ENCODE data around the gene ZNF747.

- TF ChIP-seq ISL1 (CRISPR knock-in tag; IDR thresholded peaks at IDR 0.05) (no peak), POU6F1 (CRISPR knock-in tag; IDR thresholded peaks at IDR 0.05; ENCODE audit: borderline replicate concordance, low read depth) (no peak), PATZ1 (CRISPR knock-in tag; IDR thresholded peaks at IDR 0.05; ENCODE audit: borderline replicate concordance) (no peak), ZFP30 (CRISPR knock-in tag; IDR thresholded peaks at IDR 0.05) (no peak), ESRRG (CRISPR knock-in tag; IDR thresholded peaks at IDR 0.05) (no peak), ZFP3 (CRISPR knock-in tag; IDR thresholded peaks at IDR 0.05) (no peak), ARNTL (CRISPR knock-in tag; IDR thresholded peaks at IDR 0.05; ENCODE audit: borderline replicate concordance, low read depth) (no peak), CREB5 (CRISPR knock-in tag; IDR thresholded peaks at IDR 0.05; ENCODE audit: low read depth) (no peak), GLIS3 (CRISPR knock-in tag; IDR thresholded peaks at IDR 0.05) (no peak), TOX (CRISPR knock-in tag; IDR thresholded peaks at IDR 0.05; ENCODE audit: borderline replicate concordance) (no peak), RARB (CRISPR knock-in tag; IDR thresholded peaks at IDR 0.05) (no peak), BACH2 (CRISPR knock-in tag; IDR thresholded peaks at IDR 0.05; ENCODE audit: borderline replicate concordance) (no peak)
Measured at GRCh38 chr16:30541502-30542329, 7.1 kb upstream of the ZNF747 start.

Data from SK-N-SH treated with all-trans-retinoic acid at 6 μM for 48 hours (cell line).